Measurements from ENCODE around the gene MX2.

MX2 gene

DNA sequence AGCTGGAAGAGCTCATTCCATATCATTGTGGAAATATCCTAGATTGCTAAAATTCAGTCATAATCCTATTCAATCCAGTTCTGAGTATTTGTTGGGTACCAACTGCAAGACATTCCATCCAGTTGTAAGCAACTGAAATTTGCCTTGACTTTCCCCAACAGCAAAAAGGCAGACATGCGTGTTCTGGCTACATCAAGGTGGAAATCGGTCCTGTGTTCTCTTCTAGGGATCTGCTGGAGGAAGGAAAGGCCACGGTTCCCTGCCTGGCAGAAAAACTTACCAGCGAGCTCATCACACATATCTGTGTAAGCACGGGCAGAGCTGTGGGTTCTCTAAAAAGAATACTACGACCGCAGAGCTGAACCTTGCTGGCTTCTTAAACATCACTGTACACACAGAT, 81.7 kb downstream of the MX2 start:
- no peak for DNase-seq

DNA sequence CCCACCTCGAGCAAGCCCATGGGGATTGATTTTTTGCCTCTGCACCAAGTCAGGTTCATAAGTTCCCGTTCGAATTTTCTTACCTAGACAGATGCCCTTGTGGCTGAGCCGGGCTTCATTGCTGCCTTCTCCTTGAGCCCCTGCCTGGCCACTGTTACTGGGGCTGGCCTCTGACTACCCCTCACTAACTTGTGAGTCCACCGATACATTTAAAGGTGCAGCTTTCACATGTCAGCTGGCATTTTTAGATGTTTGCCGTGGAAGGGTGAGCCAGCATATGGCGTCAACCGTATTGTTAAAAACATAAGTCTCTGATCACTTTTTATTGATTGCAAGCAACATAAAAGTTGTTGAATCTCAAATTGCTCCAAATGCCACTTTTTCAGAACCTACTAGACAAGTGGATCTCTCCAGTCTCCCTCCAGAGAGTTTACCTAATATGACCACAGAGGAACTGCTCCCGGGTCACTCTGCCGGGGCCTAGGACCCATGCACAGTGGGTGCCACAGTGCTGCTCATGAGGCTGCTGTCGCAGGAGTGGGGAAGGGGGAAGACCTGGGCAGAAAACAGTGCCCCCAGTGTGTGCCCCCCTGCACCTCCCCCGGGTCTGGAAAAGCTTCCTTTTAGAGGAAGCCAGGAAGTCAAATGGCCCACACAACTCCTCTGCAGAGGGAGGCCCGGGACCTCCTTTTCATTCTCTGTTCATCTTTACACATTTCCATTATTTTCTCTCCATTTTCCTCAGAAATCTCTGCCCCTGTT, 83.1 kb downstream of the MX2 start:
- DNase-seq = no peak

DNA sequence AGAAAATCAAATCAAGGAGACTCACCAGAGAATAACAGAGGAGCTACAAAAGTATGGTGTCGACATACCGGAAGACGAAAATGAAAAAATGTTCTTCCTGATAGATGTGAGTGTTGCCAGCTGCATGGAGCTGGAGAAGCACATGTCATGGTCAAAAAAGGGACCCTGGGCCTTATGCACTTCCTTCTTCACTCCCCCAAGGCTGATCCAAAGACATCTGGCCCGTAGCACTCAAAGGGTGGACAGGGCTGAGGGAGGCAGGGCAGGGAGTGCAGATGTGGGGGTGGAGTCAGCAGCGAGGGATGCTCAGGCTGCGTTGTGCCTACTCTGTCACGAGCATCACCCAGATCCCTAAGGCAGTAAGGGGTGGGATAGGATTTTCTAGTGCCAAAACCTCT, 83.6 kb downstream of the MX2 start:
- no peak for DNase-seq

DNA sequence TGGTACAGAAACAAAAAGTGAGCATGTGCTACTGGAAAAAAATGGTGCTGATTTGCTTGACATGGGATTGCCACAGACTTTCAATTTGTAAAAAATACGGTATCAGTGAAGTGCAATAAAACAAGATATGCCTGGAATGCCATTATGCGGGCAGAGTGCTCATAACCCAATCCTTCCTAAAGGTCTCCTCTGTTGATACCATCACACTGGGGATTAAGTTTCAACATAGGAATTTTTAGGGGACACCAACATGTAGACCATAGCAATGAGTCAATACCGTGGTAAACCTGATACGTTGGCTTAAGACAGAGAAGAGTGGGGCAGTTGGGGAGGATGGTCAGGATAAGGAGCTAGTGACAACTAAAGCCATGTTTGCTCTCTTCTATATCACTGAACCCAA, 84.8 kb downstream of the MX2 start:
- no peak for DNase-seq

DNA sequence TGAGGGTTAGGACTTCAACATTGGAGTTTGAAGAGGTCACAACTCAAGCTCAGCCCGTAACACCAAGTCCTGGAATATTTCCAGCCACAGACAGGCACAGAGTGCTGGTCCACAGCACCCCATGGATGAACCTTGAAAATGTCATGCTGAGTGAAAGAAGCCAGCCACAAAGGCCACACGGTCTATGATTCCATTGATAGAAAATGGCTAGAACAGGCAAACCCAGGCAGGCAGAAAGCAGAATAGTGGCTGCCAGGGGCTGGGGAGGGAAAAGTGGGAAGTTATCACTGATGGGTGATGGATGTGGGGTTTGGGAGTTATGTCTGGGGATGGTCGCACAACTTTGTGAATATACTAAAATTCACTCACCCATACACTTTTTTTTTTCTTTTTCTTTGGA, 85.5 kb downstream of the MX2 start:
- no peak for DNase-seq

DNA sequence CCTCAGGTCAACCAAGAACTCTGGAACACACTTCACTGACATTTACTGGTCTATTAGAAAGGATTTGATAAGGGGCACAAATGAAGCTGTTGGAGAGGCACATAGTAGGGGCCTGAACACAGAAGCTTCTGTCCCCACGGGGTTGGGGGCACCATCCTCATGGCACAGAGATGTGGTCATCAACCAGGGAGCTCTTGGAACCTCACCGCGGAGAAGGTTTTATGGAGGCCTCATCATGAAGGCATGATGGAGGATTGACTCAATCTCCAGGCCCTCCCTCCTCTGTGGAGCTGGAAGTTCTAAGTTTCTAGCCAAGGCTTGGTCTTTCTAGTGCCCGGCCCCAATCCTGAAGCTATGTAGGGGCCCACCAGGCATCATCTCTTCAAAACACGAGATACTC, 87.8 kb downstream of the MX2 start:
- no peak for DNase-seq

DNA sequence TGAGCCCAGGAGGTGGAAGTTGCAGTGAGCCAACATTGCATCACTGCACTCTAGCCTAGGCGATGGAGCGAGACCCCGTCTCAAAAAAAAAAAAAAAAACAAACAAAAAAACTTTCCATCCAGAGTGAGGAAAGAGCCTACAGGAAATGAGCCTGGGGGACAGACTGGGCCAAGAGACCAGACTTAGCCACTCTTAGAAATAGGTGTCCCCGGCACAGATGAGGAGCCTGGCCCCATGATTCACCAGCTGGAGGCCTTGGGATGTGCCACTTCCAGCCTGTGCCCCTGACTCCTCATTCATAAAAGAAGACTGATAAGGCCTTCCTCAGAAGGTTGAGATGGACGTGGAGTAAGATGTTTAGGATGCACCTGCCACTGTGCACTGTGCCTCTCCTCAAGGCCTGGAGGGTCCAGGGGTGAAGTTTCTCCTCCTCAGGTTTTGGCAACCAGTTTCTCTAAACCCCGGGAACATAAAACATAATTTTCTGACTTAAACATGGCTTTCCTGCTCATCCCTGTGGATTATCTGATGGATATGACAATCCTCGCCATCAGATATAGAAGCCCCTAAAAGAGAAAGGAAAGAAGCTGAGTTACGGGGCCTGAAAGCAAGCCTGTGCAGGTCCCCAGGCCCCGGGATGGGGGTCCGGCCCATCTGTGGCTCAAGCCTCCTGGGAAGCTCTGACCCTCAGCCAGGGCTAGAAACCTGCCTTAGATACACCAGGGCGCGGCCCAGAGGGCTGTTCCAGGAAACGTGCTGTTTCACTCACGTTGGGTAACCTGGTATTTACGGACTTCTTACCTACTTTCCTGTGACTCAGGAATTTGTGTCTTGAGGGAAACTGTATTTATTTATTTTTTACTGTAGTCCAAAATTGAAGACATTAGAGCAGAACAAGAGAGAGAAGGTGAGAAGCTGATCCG, 90.2 kb downstream of the MX2 start:
- no peak for DNase-seq

DNA sequence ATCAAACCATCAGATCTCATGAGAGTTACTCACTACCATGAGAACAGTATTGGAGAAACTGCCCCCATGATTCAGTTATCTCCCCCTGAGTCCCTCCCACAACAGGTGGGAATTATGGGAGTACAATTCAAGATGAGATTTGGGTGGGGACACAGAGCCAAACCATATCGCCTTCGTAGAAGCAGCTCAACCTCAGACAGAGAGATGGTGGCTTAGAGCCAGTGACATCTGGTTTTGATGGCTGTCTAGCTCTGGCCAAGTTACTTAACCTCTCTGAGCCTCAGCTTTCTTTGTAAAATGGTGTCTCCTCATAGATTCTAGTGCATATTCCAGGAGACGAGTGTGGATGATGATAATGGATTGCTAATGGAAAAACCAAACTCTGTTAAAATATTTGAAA, 91.4 kb downstream of the MX2 start:
- DNase-seq = no peak

DNA sequence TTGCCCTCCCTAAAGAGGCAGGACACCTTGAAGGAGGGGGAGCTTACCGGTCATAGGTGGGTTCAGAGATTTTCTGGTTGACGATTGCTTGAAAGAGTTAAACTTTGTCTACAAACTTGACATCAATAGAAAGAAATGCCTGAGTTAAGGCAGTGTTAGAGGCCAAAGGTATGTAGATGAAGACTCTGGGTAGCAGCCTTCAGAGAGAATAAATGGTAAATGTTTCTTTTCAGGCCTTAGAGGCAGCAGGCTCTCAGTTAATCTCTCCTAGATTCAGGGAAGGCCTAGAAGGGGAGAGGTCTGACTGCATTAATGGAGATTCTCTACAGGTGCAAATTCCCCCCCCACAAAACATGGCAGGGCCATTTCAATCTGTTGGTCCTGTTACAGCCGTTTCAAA, 91.9 kb downstream of the MX2 start:
- DNase-seq = no peak

DNA sequence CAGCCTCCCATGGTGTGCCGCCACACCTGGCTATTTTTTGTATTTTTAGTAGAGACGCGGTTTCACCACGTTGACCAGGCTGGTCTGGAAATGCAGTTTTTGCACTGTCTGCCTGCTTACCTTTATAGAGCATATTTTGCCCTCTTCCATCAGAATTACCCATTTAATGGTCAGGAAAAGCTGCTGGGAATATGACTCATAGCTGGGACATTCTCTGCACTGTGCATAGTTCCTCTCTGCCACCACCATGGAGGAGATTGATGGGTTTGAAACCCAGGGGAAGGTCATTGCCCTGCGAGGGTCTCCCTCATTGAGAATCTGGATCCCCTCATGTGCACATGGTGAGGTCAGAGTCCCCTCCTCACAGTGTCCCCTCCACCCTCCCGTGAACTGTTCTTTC, 96.3 kb downstream of the MX2 start:
- DNase-seq = no peak

DNA sequence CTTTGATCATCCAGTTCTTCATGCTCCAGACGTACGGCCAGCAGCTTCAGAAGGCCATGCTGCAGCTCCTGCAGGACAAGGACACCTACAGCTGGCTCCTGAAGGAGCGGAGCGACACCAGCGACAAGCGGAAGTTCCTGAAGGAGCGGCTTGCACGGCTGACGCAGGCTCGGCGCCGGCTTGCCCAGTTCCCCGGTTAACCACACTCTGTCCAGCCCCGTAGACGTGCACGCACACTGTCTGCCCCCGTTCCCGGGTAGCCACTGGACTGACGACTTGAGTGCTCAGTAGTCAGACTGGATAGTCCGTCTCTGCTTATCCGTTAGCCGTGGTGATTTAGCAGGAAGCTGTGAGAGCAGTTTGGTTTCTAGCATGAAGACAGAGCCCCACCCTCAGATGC, 96.7 kb downstream of the MX2 start:
- DNase-seq = no peak
